Peyer's patch (tissue), 4 donors: ENCODE results near the gene LCN6. TPM values are rescaled to one million over a fixed set of nuclear protein-coding genes. Genes with fewer than 3 reads are reported as not detected.

Experiments
- DNase-seq, 3 donors: peaks; one replicate each; pipeline ENCODE4 v3.0.0-alpha.2; 2017 to 2019
- H3K27ac ChIP-seq, 4 donors: fragments of 200-600 bp; sonication (generic); one replicate each; pipeline ENCODE4 v1.5.1; 2016 to 2019
- H3K27me3 ChIP-seq, 2 donors: fragments of 200-600 bp; sonication (generic); one replicate each; pipeline ENCODE4 v1.5.1; 2019
- H3K36me3 ChIP-seq, 3 donors: fragments of 200-600 bp; sonication (generic); one replicate each; pipeline ENCODE4 v1.5.1; 2016 to 2019
- H3K4me1 ChIP-seq, 4 donors: fragments of 200-600 bp; sonication (generic); one replicate each; pipeline ENCODE4 v1.5.1; 2016 to 2019
- H3K4me3 ChIP-seq, 4 donors: fragments of 200-600 bp; sonication (generic); 1 replicate in 3 of 4; 2 replicates in 1 of 4; pipeline ENCODE4 v1.5.1; 2016 to 2019; ENCODE audit warnings: mild to moderate bottlenecking in 1 of 4
- H3K9me3 ChIP-seq, 4 donors: fragments of 200-600 bp; sonication (generic); one replicate each; pipeline ENCODE4 v1.5.1; 2016 to 2019; ENCODE audit warnings: mild to moderate bottlenecking in 1 of 4
- CTCF ChIP-seq, 6 experiments: fragments of 450-650 bp in 4 of 6; fragments of 200-600 bp in 2 of 6; sonication (generic) in 1 of 6; IDR thresholded peaks; one replicate each; pipeline ENCODE4 v1.5.1; 2017 to 2019; ENCODE audit warnings: antibody characterized with exemption in 6 of 6, mild to moderate bottlenecking in 3 of 6, moderate library complexity in 1 of 6
- POLR2A ChIP-seq, 2 donors: fragments of 450-650 bp; IDR thresholded peaks; one replicate each; pipeline ENCODE4 v1.5.1; 2017; ENCODE audit warnings: antibody characterized with exemption in 2 of 2, mild to moderate bottlenecking in 2 of 2, moderate library complexity in 2 of 2
- total RNA-seq, 4 donors: library from RNA; depleted of rRNA; stranded (reverse); fragments of >200 nt; gene quantifications; one replicate each; pipeline ENCODE4 v1.1.0, GENCODE V29; 2016

The LCN6 gene
- total RNA-seq, 4 donors from 2014 or later: 4.7 to 17.3 (median 5.6) TPM

GRCh38 chr9:136743639-136744211, 4.6 kb downstream of the LCN6 start:
- peaks cover 0 to 20% (median 10%) of the 10 kb centered on the region in 4 donors for H3K4me1 ChIP-seq
- H3K27ac ChIP-seq: peak overlapping the region in 1 of 4 donors; percentile 93
- no peaks in the 10 kb centered on the region for H3K36me3 ChIP-seq
- H3K27me3 ChIP-seq: peaks cover 0 to 24% of the 10 kb centered on the region in 2 donors
- DNase-seq: no peak
- no peak overlapping the region for H3K4me3 ChIP-seq
- no peak for TF ChIP-seq CTCF (IDR thresholded peaks at IDR 0.05)
- TF ChIP-seq POLR2A (IDR thresholded peaks at IDR 0.05): no peak
- H3K9me3 ChIP-seq: no peaks in the 10 kb centered on the region

GRCh38 chr9:136742591-136743391, 5.5 kb downstream of the LCN6 start, which contains the start of gene LCN10:
Gene LCN10 (minus strand): TSS chr9:136742940. CDS start chr9:136742903, 37 bp downstream.
- TF ChIP-seq CTCF (IDR thresholded peaks at IDR 0.05) (peak in 5 of 6 experiments; percentile 6 to 24 (median 18)), POLR2A (IDR thresholded peaks at IDR 0.05) (no peak)
- peak within 1 kb of the TSS in 2 of 4 donors; percentile 52 to 93 for H3K27ac ChIP-seq
- peaks cover 0 to 19% (median 8%) of the 10 kb centered on the region in 4 donors for H3K4me1 ChIP-seq
- no peak for DNase-seq
- peaks cover 0 to 24% of the 10 kb centered on the region in 2 donors for H3K27me3 ChIP-seq
- H3K9me3 ChIP-seq: no peaks in the 10 kb centered on the region
- no peaks in the 10 kb centered on the region for H3K36me3 ChIP-seq
- H3K4me3 ChIP-seq: peak within 1 kb of the TSS in 3 of 4 donors; percentile 24 to 55 (median 39)

- no peak for TF ChIP-seq CTCF (IDR thresholded peaks at IDR 0.05)
- no peak for TF ChIP-seq POLR2A (IDR thresholded peaks at IDR 0.05)
- DNase-seq: peak in 2 of 3 donors; percentile 90 to 91
- peak overlapping the region in 2 of 4 donors; percentile 52 to 93 for H3K27ac ChIP-seq
- peak overlapping the region in 3 of 4 donors; percentile 24 to 55 (median 39) for H3K4me3 ChIP-seq
- peaks cover 0 to 24% of the 10 kb centered on the region in 2 donors for H3K27me3 ChIP-seq
- no peaks in the 10 kb centered on the region for H3K9me3 ChIP-seq
- no peaks in the 10 kb centered on the region for H3K36me3 ChIP-seq
- peaks cover 0 to 19% (median 8%) of the 10 kb centered on the region in 4 donors for H3K4me1 ChIP-seq
Measured at GRCh38 chr9:136741883-136742571, 6.3 kb downstream of the LCN6 start.

- TF ChIP-seq CTCF (IDR thresholded peaks at IDR 0.05): no peak
- TF ChIP-seq POLR2A (IDR thresholded peaks at IDR 0.05): no peak
- Histone ChIP-seq H3K27me3 (peaks cover 0 to 24% of the 10 kb centered on the region in 2 donors), H3K9me3 (no peaks in the 10 kb centered on the region), H3K36me3 (no peaks in the 10 kb centered on the region), H3K27ac (peak overlapping the region in 2 of 4 donors; percentile 52 to 93), H3K4me1 (peaks cover 0 to 19% (median 8%) of the 10 kb centered on the region in 4 donors), H3K4me3 (peak overlapping the region in 3 of 4 donors; percentile 24 to 55 (median 39))
- DNase-seq: peak in 1 of 3 donors; percentile 51
Measured at GRCh38 chr9:136740971-136741882, 7.1 kb downstream of the LCN6 start.
